GM12892 (cell line): Measurements from ENCODE around the gene BRINP3.

ENCODE experiments used
- POLR2A ChIP-seq: IDR thresholded peaks from 2 replicates; pipeline ENCODE4 v1.6.1; 2011; ENCODE audit warnings: low read depth, low read length, control low read depth
- POLR2AphosphoS5 ChIP-seq: IDR thresholded peaks from 2 replicates; pipeline ENCODE4 v1.6.1; 2011; ENCODE audit warnings: low read depth, low read length, control low read depth
- TAF1 ChIP-seq: IDR thresholded peaks from 2 replicates; pipeline ENCODE4 v1.6.1; 2011; ENCODE audit warnings: low read depth, mild to moderate bottlenecking, control low read depth, low read length, borderline replicate concordance

DNA sequence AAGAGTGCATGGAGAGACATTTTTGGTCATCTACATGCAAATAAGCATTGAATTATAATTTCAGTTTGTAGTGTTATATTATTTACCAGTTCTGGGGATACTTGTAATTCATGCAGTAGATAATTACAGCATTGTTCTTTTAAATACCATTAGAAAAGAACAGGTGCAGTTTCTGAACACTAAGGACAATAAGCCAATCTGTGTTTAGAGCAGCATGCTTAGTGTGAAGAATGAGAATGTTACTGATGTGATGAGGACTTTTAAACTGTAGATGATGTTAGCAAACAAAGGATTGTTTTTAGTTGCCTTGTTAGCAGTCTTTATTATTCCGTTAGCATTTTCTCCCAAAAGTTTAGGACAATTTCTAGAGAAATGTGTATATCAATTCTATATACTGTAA is 348.3 kb downstream of the BRINP3 start:
- TF ChIP-seq POLR2A (no peak), POLR2AphosphoS5 (no peak), TAF1 (no peak)
